WTC11 (cell line): ENCODE data around the gene PHLDB3. TPM values are rescaled to one million over a fixed set of nuclear protein-coding genes. Genes with fewer than 3 reads are reported as not detected.

ENCODE experiments used
- ATAC-seq: fragments of 200-7000 bp; cut with Tn5 transposase; 2 replicates; pipeline ENCODE4 v1.10.0; 2021; ENCODE audit warnings: mild to moderate bottlenecking, moderate library complexity
- CTCF ChIA-PET: fragments of 300-600 bp; sonication (Branson Sonifier 250); formaldehyde crosslinking; loops from one replicate; lab custom pipeline; 2021; ENCODE audit warnings: antibody characterized with exemption; lab: Charles Lee
- POLR2A ChIA-PET: fragments of 350-600 bp; sonication (Branson Sonifier 250); formaldehyde crosslinking; loops from one replicate; lab custom pipeline; 2021; ENCODE audit warnings: antibody characterized with exemption; lab: Charles Lee
- DNase-seq: peaks from one replicate; pipeline ENCODE4 v3.0.0; 2021; ENCODE audit warnings: low spot score
- H3K27ac Mint-ChIP-seq: 2 replicates; pipeline ENCODE4 v1.8.0; 2021; ENCODE audit warnings: mixed read lengths
- H3K27me3 Mint-ChIP-seq: 2 replicates; pipeline ENCODE4 v1.8.0; 2021; ENCODE audit warnings: low read depth, mild to moderate bottlenecking, moderate library complexity, mixed read lengths
- H3K36me3 Mint-ChIP-seq: 2 replicates; pipeline ENCODE4 v1.8.0; 2021; ENCODE audit warnings: mixed read lengths
- H3K4me1 Mint-ChIP-seq: 2 replicates; pipeline ENCODE4 v1.8.0; 2022; ENCODE audit warnings: mixed read lengths
- H3K4me3 Mint-ChIP-seq: 2 replicates; pipeline ENCODE4 v1.8.0; 2021; ENCODE audit warnings: mild to moderate bottlenecking, moderate library complexity, mixed read lengths
- H3K9me3 Mint-ChIP-seq: 2 replicates; pipeline ENCODE4 v1.8.0; 2021; ENCODE audit warnings: mixed read lengths
- CBFB ChIP-seq: sonication (generic); formaldehyde crosslinking; IDR thresholded peaks from 2 replicates; pipeline ENCODE4 v1.8.1; 2022; ENCODE audit warnings: mild to moderate bottlenecking, low read depth, missing genetic modification reagents
- CREB1 ChIP-seq: sonication (generic); formaldehyde crosslinking; IDR thresholded peaks from 2 replicates; pipeline ENCODE4 v1.8.0; 2023; ENCODE audit warnings: mild to moderate bottlenecking, missing genetic modification reagents
- CREM ChIP-seq: sonication (generic); formaldehyde crosslinking; IDR thresholded peaks from 2 replicates; pipeline ENCODE4 v1.8.1; 2022; ENCODE audit warnings: mild to moderate bottlenecking, missing genetic modification reagents, moderate library complexity
- GRHL2 ChIP-seq: fragments of 250-450 bp; sonication (Bioruptor Pico); IDR thresholded peaks from 2 replicates; pipeline ENCODE4 v1.8.0; 2022; ENCODE audit warnings: mild to moderate bottlenecking, moderate library complexity; ENCODE audit not compliant: insufficient replicate concordance, severe bottlenecking
- HMGA2 ChIP-seq: fragments of 250-450 bp; sonication (Bioruptor Pico); IDR thresholded peaks from 2 replicates; pipeline ENCODE4 v1.4.0; 2021; ENCODE audit warnings: mild to moderate bottlenecking, moderate library complexity
- IRF2 ChIP-seq: sonication (generic); formaldehyde crosslinking; IDR thresholded peaks from 2 replicates; pipeline ENCODE4 v1.8.0; 2022; ENCODE audit warnings: low read depth, missing genetic modification reagents, borderline replicate concordance
- JAZF1 ChIP-seq: fragments of 250-450 bp; sonication (Bioruptor Pico); IDR thresholded peaks from 2 replicates; pipeline ENCODE4 v1.9.0; 2021; ENCODE audit warnings: moderate library complexity, mild to moderate bottlenecking, inconsistent platforms
- MYBL2 ChIP-seq: sonication (generic); formaldehyde crosslinking; IDR thresholded peaks from 2 replicates; pipeline ENCODE4 v1.8.1; 2023; ENCODE audit warnings: mild to moderate bottlenecking, moderate library complexity, missing genetic modification reagents
- NFATC4 ChIP-seq: fragments of 250-450 bp; sonication (Bioruptor Pico); IDR thresholded peaks from 2 replicates; pipeline ENCODE4 v1.9.0; 2021; ENCODE audit warnings: mild to moderate bottlenecking
- NR1H2 ChIP-seq: sonication (generic); formaldehyde crosslinking; IDR thresholded peaks from 2 replicates; pipeline ENCODE4 v1.9.0; 2021; ENCODE audit warnings: mild to moderate bottlenecking, moderate library complexity, missing genetic modification reagents
- NR2C2 ChIP-seq: sonication (generic); formaldehyde crosslinking; IDR thresholded peaks from 2 replicates; pipeline ENCODE4 v1.8.0; 2022; ENCODE audit warnings: mild to moderate bottlenecking, missing genetic modification reagents
- RORB ChIP-seq: fragments of 250-450 bp; sonication (Bioruptor Pico); IDR thresholded peaks from 2 replicates; pipeline ENCODE4 v1.9.0; 2021; ENCODE audit warnings: mild to moderate bottlenecking
- SMAD3 ChIP-seq: sonication (generic); formaldehyde crosslinking; IDR thresholded peaks from 2 replicates; pipeline ENCODE4 v1.8.0; 2022; ENCODE audit warnings: missing genetic modification reagents, mild to moderate bottlenecking, borderline replicate concordance
- SP1 ChIP-seq: sonication (generic); formaldehyde crosslinking; conservative IDR thresholded peaks from 2 replicates; pipeline ENCODE4 v1.8.1; 2022; ENCODE audit warnings: missing genetic modification reagents
- ZNF121 ChIP-seq: sonication (generic); formaldehyde crosslinking; IDR thresholded peaks from 2 replicates; pipeline ENCODE4 v1.8.0; 2023; ENCODE audit warnings: missing genetic modification reagents
- ZNF263 ChIP-seq: sonication (generic); formaldehyde crosslinking; IDR thresholded peaks from 2 replicates; pipeline ENCODE4 v1.8.1; 2022; ENCODE audit warnings: low read depth, mild to moderate bottlenecking, moderate library complexity, missing genetic modification reagents
- ZNF416 ChIP-seq: fragments of 250-450 bp; sonication (Bioruptor Pico); IDR thresholded peaks from 2 replicates; pipeline ENCODE4 v1.9.0; 2021; ENCODE audit warnings: mild to moderate bottlenecking, inconsistent platforms
- total RNA-seq: library from RNA; stranded (reverse); gene quantifications from 3 replicates; pipeline ENCODE4 v1.2.3, GENCODE V29; 2021
- TF ChIP-seq, protein P1 (sequence below): sonication (generic); formaldehyde crosslinking; IDR thresholded peaks from 2 replicates; pipeline ENCODE4 v1.8.0; 2022; ENCODE audit warnings: mild to moderate bottlenecking, missing genetic modification reagents
- TF ChIP-seq, protein P2 (sequence below): sonication (generic); formaldehyde crosslinking; conservative IDR thresholded peaks from 2 replicates; pipeline ENCODE4 v1.8.1; 2022; ENCODE audit warnings: mild to moderate bottlenecking, missing genetic modification reagents
- TF ChIP-seq, protein P3 (sequence below): sonication (generic); formaldehyde crosslinking; IDR thresholded peaks from 2 replicates; pipeline ENCODE4 v1.8.0; 2022; ENCODE audit warnings: mild to moderate bottlenecking, missing genetic modification reagents
- TF ChIP-seq, protein P4 (sequence below): sonication (generic); formaldehyde crosslinking; IDR thresholded peaks from 2 replicates; pipeline ENCODE4 v1.8.1; 2022; ENCODE audit warnings: missing genetic modification reagents, borderline replicate concordance
- TF ChIP-seq, protein P5 (sequence below): sonication (generic); formaldehyde crosslinking; IDR thresholded peaks from 2 replicates; pipeline ENCODE4 v1.8.1; 2022; ENCODE audit warnings: mild to moderate bottlenecking, missing genetic modification reagents, moderate library complexity, borderline replicate concordance
- TF ChIP-seq, protein P6 (sequence below): sonication (generic); formaldehyde crosslinking; IDR thresholded peaks from 2 replicates; pipeline ENCODE4 v1.8.1; 2022; ENCODE audit warnings: low read depth, missing genetic modification reagents, borderline replicate concordance
- TF ChIP-seq, protein P7 (sequence below): fragments of 250-450 bp; sonication (Bioruptor Pico); IDR thresholded peaks from 2 replicates; pipeline ENCODE4 v1.8.0; 2021; ENCODE audit warnings: mild to moderate bottlenecking

PHLDB3 gene
- total RNA-seq, 1 experiment from 2014 or later, result 14.6 TPM

DNA sequence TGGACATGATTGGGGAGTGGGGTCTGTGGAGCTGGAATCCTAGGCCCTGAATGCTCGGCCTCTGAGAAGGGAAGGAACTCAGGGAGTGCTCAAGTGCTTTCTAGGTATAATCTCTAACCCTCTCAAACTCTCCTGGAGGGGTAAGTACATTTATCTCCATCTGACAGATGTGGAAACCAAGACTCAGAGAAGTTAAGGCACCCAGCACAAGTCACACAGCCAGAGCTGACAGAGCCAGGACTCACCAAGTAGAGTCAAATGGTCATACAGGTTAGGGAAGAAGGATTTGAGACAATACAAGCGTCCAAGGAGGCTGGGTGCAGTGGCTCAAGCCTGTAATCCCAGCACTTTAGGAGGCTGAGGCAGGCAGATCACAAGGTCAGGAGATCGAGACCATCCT is 26.2 kb downstream of the PHLDB3 start:
- CTCF ChIA-PET, result interaction anchor here (0.6 kb wide), 2 partner anchors 24 to 41 kb away, joined by 3 read pairs; no protein-coding TSS in a partner anchor

DNA sequence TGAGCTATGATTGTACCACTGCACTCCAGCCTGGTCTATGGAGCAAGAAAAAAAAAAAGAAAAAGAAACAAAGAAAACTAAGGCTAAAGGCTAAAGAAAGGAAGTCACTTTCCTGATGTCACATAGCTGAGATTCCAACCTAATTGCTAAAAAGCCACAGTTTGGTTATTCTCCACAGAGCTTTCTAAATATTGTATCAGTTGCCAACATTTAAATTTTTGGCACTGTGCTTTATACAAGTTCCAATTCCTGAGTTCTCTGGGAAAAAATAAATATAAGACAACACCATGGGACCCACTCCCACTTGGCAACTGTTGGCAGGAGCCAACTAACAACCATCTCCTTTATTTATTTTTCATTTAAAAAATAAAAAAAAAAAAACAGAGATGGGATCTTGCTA is 27.9 kb downstream of the PHLDB3 start:
- TF ChIP-seq, protein P1, sequence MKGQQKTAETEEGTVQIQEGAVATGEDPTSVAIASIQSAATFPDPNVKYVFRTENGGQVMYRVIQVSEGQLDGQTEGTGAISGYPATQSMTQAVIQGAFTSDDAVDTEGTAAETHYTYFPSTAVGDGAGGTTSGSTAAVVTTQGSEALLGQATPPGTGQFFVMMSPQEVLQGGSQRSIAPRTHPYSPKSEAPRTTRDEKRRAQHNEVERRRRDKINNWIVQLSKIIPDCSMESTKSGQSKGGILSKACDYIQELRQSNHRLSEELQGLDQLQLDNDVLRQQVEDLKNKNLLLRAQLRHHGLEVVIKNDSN (CRISPR knock-in tag), result no peak
- no peak for TF ChIP-seq IRF2 (CRISPR knock-in tag)
- H3K27me3 Mint-ChIP-seq, result peaks cover 41% of the 10 kb centered on the region
- no peak overlapping the region for H3K4me3 Mint-ChIP-seq
- no peak overlapping the region for H3K27ac Mint-ChIP-seq
- H3K9me3 Mint-ChIP-seq, result no peaks in the 10 kb centered on the region
- no peaks in the 10 kb centered on the region for H3K36me3 Mint-ChIP-seq
- no peak for DNase-seq
- ChIA-PET POLR2A (no interaction called here), CTCF (interaction anchor here (1.0 to 1.9 kb wide), 3 partner anchors 11 to 43 kb away, joined by 3 to 7 read pairs (median 4); partner anchors contain the start of gene LYPD3)
- ATAC-seq, result no peak
- peaks cover 3% of the 10 kb centered on the region; the same call in 1 of the 2 replicates for H3K4me1 Mint-ChIP-seq

More for the DNA sequence above, 26.2 kb downstream of the PHLDB3 start:
- Mint-ChIP-seq H3K4me1 (peaks cover 3% of the 10 kb centered on the region; the same call in 1 of the 2 replicates), H3K27me3 (peaks cover 29% of the 10 kb centered on the region), H3K36me3 (no peaks in the 10 kb centered on the region), H3K9me3 (no peaks in the 10 kb centered on the region)
- no peak for DNase-seq
- TF ChIP-seq ZNF263 (CRISPR knock-in tag) (no peak), ZNF121 (CRISPR knock-in tag) (no peak), MYBL2 (CRISPR knock-in tag) (no peak), CREM (CRISPR knock-in tag) (no peak), CBFB (no peak), ZNF416 (CRISPR knock-in tag) (no peak), JAZF1 (CRISPR knock-in tag) (no peak), GRHL2 (CRISPR knock-in tag) (no peak)
- TF ChIP-seq, protein P2, sequence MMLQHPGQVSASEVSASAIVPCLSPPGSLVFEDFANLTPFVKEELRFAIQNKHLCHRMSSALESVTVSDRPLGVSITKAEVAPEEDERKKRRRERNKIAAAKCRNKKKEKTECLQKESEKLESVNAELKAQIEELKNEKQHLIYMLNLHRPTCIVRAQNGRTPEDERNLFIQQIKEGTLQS, result no peak
- TF ChIP-seq, all 79 proteins: peak for 0
- Mint-ChIP-seq H3K4me3 (no peak overlapping the region), H3K27ac (no peak overlapping the region)
- ATAC-seq, result no peak
- POLR2A ChIA-PET, result no interaction called here

DNA sequence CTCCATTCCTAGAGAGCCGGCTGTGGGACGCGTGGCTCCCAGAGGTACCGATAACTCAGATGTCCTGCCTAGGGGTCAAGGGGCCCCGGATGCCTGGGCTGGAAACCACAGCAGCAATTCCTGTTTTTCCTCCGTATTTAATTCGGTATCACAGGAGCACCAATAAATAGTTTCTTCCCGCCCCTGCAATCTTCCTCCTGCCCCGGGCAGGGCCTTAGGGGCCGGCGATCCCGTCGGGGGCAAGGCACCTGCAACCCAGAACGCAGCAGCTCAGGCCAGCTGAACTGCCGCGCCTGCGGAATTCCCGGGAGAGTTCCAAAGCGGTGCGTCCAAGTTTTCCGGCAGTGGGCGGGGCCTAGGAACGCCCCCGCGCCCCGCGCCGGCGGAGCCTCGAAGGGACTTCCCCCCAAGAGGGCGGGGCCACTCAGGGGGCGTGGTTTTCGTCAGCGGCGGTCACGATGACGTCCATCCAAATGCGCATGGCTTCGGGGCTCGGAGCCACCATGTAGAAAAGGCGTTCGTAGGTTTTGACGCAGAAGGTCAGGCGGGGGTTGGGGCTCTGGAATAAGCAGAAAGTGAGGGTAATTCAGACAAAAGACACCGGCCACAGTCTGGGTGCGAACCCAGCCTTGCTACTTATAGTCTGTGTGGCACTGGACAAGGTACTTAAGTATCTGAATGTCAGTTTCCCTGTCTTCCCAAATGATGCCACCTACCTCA is 29.4 kb downstream of the PHLDB3 start:
- H3K9me3 Mint-ChIP-seq, result no peaks in the 10 kb centered on the region
- H3K36me3 Mint-ChIP-seq, result no peaks in the 10 kb centered on the region
- H3K4me3 Mint-ChIP-seq, result peak overlapping the region; percentile 68
- ChIA-PET CTCF (interaction anchor here (0.5 to 2.6 kb wide), 6 partner anchors 19 to 60 kb away, joined by 3 to 14 read pairs (median 4); no protein-coding TSS in a partner anchor), POLR2A (interaction anchor here (0.7 kb wide), 1 partner anchor 9 kb away, joined by 3 read pairs; no protein-coding TSS in a partner anchor)
- DNase-seq (peak; percentile 99), ATAC-seq (peak; percentile 95)
- H3K27me3 Mint-ChIP-seq, result peaks cover 43% of the 10 kb centered on the region
- H3K4me1 Mint-ChIP-seq, result peaks cover 3% of the 10 kb centered on the region; the same call in 1 of the 2 replicates
- peak overlapping the region; percentile 89 for H3K27ac Mint-ChIP-seq
- TF ChIP-seq CREB1 (CRISPR knock-in tag) (no peak), JAZF1 (CRISPR knock-in tag) (no peak), IRF2 (CRISPR knock-in tag) (no peak), HMGA2 (CRISPR knock-in tag) (no peak), ZNF416 (CRISPR knock-in tag) (no peak), NFATC4 (CRISPR knock-in tag) (no peak), NR1H2 (CRISPR knock-in tag) (no peak), RORB (CRISPR knock-in tag) (no peak), SP1 (CRISPR knock-in tag) (peak; percentile 92), CREM (CRISPR knock-in tag) (peak; percentile 66; the same call in 1 of the 2 replicates), CBFB (no peak), SMAD3 (CRISPR knock-in tag) (no peak), NR2C2 (CRISPR knock-in tag) (no peak)
- TF ChIP-seq, protein P3, sequence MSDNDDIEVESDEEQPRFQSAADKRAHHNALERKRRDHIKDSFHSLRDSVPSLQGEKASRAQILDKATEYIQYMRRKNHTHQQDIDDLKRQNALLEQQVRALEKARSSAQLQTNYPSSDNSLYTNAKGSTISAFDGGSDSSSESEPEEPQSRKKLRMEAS (CRISPR knock-in tag), result peak; percentile 91
- TF ChIP-seq, protein P4, sequence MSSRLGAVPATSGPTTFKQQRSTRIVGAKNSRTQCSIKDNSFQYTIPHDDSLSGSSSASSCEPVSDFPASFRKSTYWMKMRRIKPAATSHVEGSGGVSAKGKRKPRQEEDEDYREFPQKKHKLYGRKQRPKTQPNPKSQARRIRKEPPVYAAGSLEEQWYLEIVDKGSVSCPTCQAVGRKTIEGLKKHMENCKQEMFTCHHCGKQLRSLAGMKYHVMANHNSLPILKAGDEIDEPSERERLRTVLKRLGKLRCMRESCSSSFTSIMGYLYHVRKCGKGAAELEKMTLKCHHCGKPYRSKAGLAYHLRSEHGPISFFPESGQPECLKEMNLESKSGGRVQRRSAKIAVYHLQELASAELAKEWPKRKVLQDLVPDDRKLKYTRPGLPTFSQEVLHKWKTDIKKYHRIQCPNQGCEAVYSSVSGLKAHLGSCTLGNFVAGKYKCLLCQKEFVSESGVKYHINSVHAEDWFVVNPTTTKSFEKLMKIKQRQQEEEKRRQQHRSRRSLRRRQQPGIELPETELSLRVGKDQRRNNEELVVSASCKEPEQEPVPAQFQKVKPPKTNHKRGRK (CRISPR knock-in tag), result no peak
- TF ChIP-seq, protein P5, sequence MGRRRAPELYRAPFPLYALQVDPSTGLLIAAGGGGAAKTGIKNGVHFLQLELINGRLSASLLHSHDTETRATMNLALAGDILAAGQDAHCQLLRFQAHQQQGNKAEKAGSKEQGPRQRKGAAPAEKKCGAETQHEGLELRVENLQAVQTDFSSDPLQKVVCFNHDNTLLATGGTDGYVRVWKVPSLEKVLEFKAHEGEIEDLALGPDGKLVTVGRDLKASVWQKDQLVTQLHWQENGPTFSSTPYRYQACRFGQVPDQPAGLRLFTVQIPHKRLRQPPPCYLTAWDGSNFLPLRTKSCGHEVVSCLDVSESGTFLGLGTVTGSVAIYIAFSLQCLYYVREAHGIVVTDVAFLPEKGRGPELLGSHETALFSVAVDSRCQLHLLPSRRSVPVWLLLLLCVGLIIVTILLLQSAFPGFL (CRISPR knock-in tag), result no peak
- TF ChIP-seq, protein P6, sequence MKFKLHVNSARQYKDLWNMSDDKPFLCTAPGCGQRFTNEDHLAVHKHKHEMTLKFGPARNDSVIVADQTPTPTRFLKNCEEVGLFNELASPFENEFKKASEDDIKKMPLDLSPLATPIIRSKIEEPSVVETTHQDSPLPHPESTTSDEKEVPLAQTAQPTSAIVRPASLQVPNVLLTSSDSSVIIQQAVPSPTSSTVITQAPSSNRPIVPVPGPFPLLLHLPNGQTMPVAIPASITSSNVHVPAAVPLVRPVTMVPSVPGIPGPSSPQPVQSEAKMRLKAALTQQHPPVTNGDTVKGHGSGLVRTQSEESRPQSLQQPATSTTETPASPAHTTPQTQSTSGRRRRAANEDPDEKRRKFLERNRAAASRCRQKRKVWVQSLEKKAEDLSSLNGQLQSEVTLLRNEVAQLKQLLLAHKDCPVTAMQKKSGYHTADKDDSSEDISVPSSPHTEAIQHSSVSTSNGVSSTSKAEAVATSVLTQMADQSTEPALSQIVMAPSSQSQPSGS (CRISPR knock-in tag), result no peak
- TF ChIP-seq, protein P7, sequence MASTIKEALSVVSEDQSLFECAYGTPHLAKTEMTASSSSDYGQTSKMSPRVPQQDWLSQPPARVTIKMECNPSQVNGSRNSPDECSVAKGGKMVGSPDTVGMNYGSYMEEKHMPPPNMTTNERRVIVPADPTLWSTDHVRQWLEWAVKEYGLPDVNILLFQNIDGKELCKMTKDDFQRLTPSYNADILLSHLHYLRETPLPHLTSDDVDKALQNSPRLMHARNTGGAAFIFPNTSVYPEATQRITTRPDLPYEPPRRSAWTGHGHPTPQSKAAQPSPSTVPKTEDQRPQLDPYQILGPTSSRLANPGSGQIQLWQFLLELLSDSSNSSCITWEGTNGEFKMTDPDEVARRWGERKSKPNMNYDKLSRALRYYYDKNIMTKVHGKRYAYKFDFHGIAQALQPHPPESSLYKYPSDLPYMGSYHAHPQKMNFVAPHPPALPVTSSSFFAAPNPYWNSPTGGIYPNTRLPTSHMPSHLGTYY, result no peak
